Tibial nerve (tissue), 4 donors: ENCODE data around the gene MYRFL. TPM values are rescaled to one million over a fixed set of nuclear protein-coding genes. Genes with fewer than 3 reads are reported as not detected.
"Not testable (repeated sequence)": the region's sequence is repeated elsewhere in the genome, so short reads cannot be mapped to it uniquely, and the experiment has no call there.

ENCODE experiments used
- DNase-seq, 2 donors: peaks; one replicate each; pipeline ENCODE4 v3.0.0-alpha.2; 2019; ENCODE audit warnings: low spot score in 2 of 2
- H3K27ac ChIP-seq, 4 donors: fragments of 200-600 bp; sonication (generic) in 3 of 4; one replicate each; pipeline ENCODE4 v1.5.1; 2017 to 2019; ENCODE audit warnings: mild to moderate bottlenecking in 1 of 4
- H3K27me3 ChIP-seq, 2 donors: fragments of 200-600 bp; sonication (generic) in 1 of 2; one replicate each; pipeline versions ENCODE4 v1.5.1 to v1.6.0; 2017 to 2019
- H3K36me3 ChIP-seq, 3 donors: fragments of 200-600 bp; sonication (generic); one replicate each; pipeline ENCODE4 v1.5.1; 2018 to 2019
- H3K4me1 ChIP-seq, 4 donors: fragments of 200-600 bp; sonication (generic) in 3 of 4; one replicate each; pipeline ENCODE4 v1.5.1; 2017 to 2019
- H3K4me3 ChIP-seq, 4 donors: fragments of 200-600 bp; sonication (generic) in 3 of 4; one replicate each; pipeline ENCODE4 v1.5.1; 2017 to 2019; ENCODE audit warnings: mild to moderate bottlenecking in 1 of 4, moderate library complexity in 1 of 4
- H3K9me3 ChIP-seq, 4 donors: fragments of 200-600 bp; sonication (generic) in 3 of 4; one replicate each; pipeline ENCODE4 v1.5.1; 2017 to 2019
- CTCF ChIP-seq, 5 experiments: fragments of 200-600 bp in 3 of 5; fragments of 450-650 bp in 2 of 5; sonication (generic) in 3 of 5; IDR thresholded peaks; one replicate each; pipeline ENCODE4 v1.5.1; 2016 to 2019; ENCODE audit warnings: antibody characterized with exemption in 5 of 5, mild to moderate bottlenecking in 3 of 5, moderate library complexity in 2 of 5
- EP300 ChIP-seq, 2 donors: sonication (generic); formaldehyde crosslinking; IDR thresholded peaks; one replicate each; pipeline ENCODE4 v1.6.1; 2017; ENCODE audit warnings: antibody characterized with exemption in 2 of 2, mild to moderate bottlenecking in 1 of 2
- POLR2A ChIP-seq, 2 donors: fragments of 450-650 bp; IDR thresholded peaks; one replicate each; pipeline ENCODE4 v1.6.1; 2017; ENCODE audit warnings: antibody characterized with exemption in 2 of 2, mild to moderate bottlenecking in 2 of 2, moderate library complexity in 2 of 2
- WGBS, 2 donors: methylation state at CpG; one replicate each; pipeline ENCODE4 v1.1.5; 2018; 5-methylcytosine and 5-hydroxymethylcytosine counted together
- total RNA-seq, 4 donors: library from RNA; depleted of rRNA; stranded (reverse); fragments of >200 nt; gene quantifications; one replicate each; pipeline ENCODE4 v1.1.0, GENCODE V29; 2016

MYRFL gene
- total RNA-seq, 4 donors from 2014 or later: 0.20 TPM; not detected in 3

- 0 to 12% methylated on average over 2 of the region's 2 CpGs for WGBS, 2 donors
- peak in 1 of 2 donors; percentile 55 for DNase-seq
- H3K9me3 ChIP-seq: no peaks in the 10 kb centered on the region
- H3K27me3 ChIP-seq: no peaks in the 10 kb centered on the region
- TF ChIP-seq EP300 (IDR thresholded peaks at IDR 0.05) (peak in 1 of 2 donors; percentile 54), POLR2A (IDR thresholded peaks at IDR 0.05) (no peak)
- H3K27ac ChIP-seq: peak overlapping the region in 3 of 4 donors; percentile 52 to 68 (median 62)
- peaks cover 0 to 27% (median 5%) of the 10 kb centered on the region in 4 donors for H3K4me1 ChIP-seq
- H3K4me3 ChIP-seq: peak overlapping the region in 1 of 4 donors; percentile 13
- H3K36me3 ChIP-seq: no peaks in the 10 kb centered on the region
Measured at GRCh38 chr12:69987579-69988091, 162.6 kb downstream of the MYRFL start.

- H3K27me3 ChIP-seq: no peaks in the 10 kb centered on the region
- H3K36me3 ChIP-seq: no peaks in the 10 kb centered on the region
- TF ChIP-seq POLR2A (IDR thresholded peaks at IDR 0.05): no peak
- peak in 1 of 2 donors; percentile 16 for TF ChIP-seq EP300 (IDR thresholded peaks at IDR 0.05)
- TF ChIP-seq CTCF (IDR thresholded peaks at IDR 0.05): no peak
- peak overlapping the region in 3 of 4 donors; percentile 52 to 68 (median 62) for H3K27ac ChIP-seq
- H3K4me3 ChIP-seq: peak overlapping the region in 1 of 4 donors; percentile 13
- H3K9me3 ChIP-seq: no peaks in the 10 kb centered on the region
- 37 to 38% methylated on average over 9 of the region's 9 CpGs for WGBS, 2 donors
- H3K4me1 ChIP-seq: peaks cover 0 to 27% (median 5%) of the 10 kb centered on the region in 4 donors
- DNase-seq: no peak
Measured at GRCh38 chr12:69988481-69989321, 163.7 kb downstream of the MYRFL start.

- WGBS, 2 donors: 88 to 92% methylated on average over 6 of the region's 6 CpGs
- Histone ChIP-seq H3K27me3 (no peaks in the 10 kb centered on the region), H3K9me3 (no peaks in the 10 kb centered on the region), H3K4me1 (peaks cover 0 to 27% (median 5%) of the 10 kb centered on the region in 4 donors), H3K36me3 (no peaks in the 10 kb centered on the region), H3K4me3 (no peak overlapping the region), H3K27ac (no peak overlapping the region)
- DNase-seq: no peak
- TF ChIP-seq POLR2A (IDR thresholded peaks at IDR 0.05): no peak
- TF ChIP-seq EP300 (IDR thresholded peaks at IDR 0.05): no peak
- no peak for TF ChIP-seq CTCF (IDR thresholded peaks at IDR 0.05)
Measured at GRCh38 chr12:69991690-69992288, 166.8 kb downstream of the MYRFL start.

- H3K4me3 ChIP-seq: no peak overlapping the region
- TF ChIP-seq EP300 (IDR thresholded peaks at IDR 0.05) (no peak), POLR2A (IDR thresholded peaks at IDR 0.05) (no peak), CTCF (IDR thresholded peaks at IDR 0.05) (no peak)
- 90 to 93% methylated on average over 1 of the region's 1 CpG for WGBS, 2 donors
- H3K9me3 ChIP-seq: no peaks in the 10 kb centered on the region
- no peak for DNase-seq
- no peaks in the 10 kb centered on the region for H3K36me3 ChIP-seq
- H3K27me3 ChIP-seq: no peaks in the 10 kb centered on the region
- no peak overlapping the region for H3K27ac ChIP-seq
- H3K4me1 ChIP-seq: peaks cover 0 to 10% (median 2%) of the 10 kb centered on the region in 4 donors
Measured at GRCh38 chr12:69993433-69993832, 168.4 kb downstream of the MYRFL start.

- H3K4me3 ChIP-seq, H3K27me3 ChIP-seq, H3K27ac ChIP-seq, H3K4me1 ChIP-seq, DNase-seq, H3K9me3 ChIP-seq, H3K36me3 ChIP-seq: not testable (repeated sequence)
- WGBS, 2 donors: 88 to 93% methylated on average over 7 of the region's 7 CpGs
Measured at GRCh38 chr12:69994086-69994485, 169.1 kb downstream of the MYRFL start.

- Histone ChIP-seq H3K27ac (no peak overlapping the region), H3K9me3 (no peaks in the 10 kb centered on the region), H3K36me3 (peaks cover 0 to 3% (median 0%) of the 10 kb centered on the region in 3 donors), H3K4me1 (no peaks in the 10 kb centered on the region), H3K4me3 (no peak overlapping the region), H3K27me3 (no peaks in the 10 kb centered on the region)
- no peak for TF ChIP-seq CTCF (IDR thresholded peaks at IDR 0.05)
- TF ChIP-seq POLR2A (IDR thresholded peaks at IDR 0.05): no peak
- no peak for TF ChIP-seq EP300 (IDR thresholded peaks at IDR 0.05)
- WGBS, 2 donors: 71 to 79% methylated on average over 6 of the region's 6 CpGs
- no peak for DNase-seq
Measured at GRCh38 chr12:69994724-69995173, 169.7 kb downstream of the MYRFL start.
